Loucy (cell line): ENCODE measurements around the gene TGFB3.

Experiments used
- H2AFZ ChIP-seq: fragments of 200-600 bp; sonication (generic); 2 replicates; pipeline ENCODE4 v1.6.0; 2016; ENCODE audit warnings: antibody characterized with exemption, mild to moderate bottlenecking, low read length, moderate library complexity
- H3F3A ChIP-seq: fragments of 200-600 bp; 2 replicates; pipeline ENCODE4 v1.6.0; 2016; ENCODE audit warnings: antibody characterized with exemption, low read depth, mild to moderate bottlenecking
- H3K27me3 ChIP-seq: fragments of 200-600 bp; sonication (generic); 2 replicates; pipeline ENCODE4 v1.6.1; 2014; ENCODE audit warnings: low read length, mild to moderate bottlenecking; ENCODE audit not compliant: insufficient read depth, poor library complexity, severe bottlenecking
- H3K36me3 ChIP-seq: fragments of 200-600 bp; sonication (generic); 2 replicates; pipeline ENCODE4 v1.6.1; 2016; ENCODE audit warnings: low read length; ENCODE audit not compliant: insufficient read depth
- H3K4me1 ChIP-seq: fragments of 200-600 bp; sonication (generic); 2 replicates; pipeline ENCODE4 v1.5.1; 2014; ENCODE audit warnings: low read length, mild to moderate bottlenecking; ENCODE audit not compliant: insufficient read depth, poor library complexity, severe bottlenecking
- H3K4me2 ChIP-seq: fragments of 200-600 bp; sonication (generic); 2 replicates; pipeline ENCODE4 v1.6.0; 2014; ENCODE audit warnings: antibody characterized with exemption, low read length, low read depth, mild to moderate bottlenecking; ENCODE audit not compliant: poor library complexity, severe bottlenecking
- H3K4me3 ChIP-seq: fragments of 200-600 bp; sonication (generic); 2 replicates; pipeline ENCODE4 v1.5.1; 2014; ENCODE audit warnings: low read length, mild to moderate bottlenecking, mixed read lengths; ENCODE audit not compliant: poor library complexity, severe bottlenecking
- H3K79me2 ChIP-seq: fragments of 200-600 bp; sonication (generic); 2 replicates; pipeline ENCODE4 v1.6.1; 2014; ENCODE audit warnings: low read length; ENCODE audit not compliant: insufficient read depth
- H3K9ac ChIP-seq: fragments of 200-600 bp; sonication (generic); 2 replicates; pipeline ENCODE4 v1.6.0; 2014; ENCODE audit warnings: mild to moderate bottlenecking, low read depth, low read length, moderate library complexity; ENCODE audit not compliant: poor library complexity, severe bottlenecking
- H3K9me2 ChIP-seq: fragments of 200-600 bp; sonication (generic); replicated peaks from 2 replicates; pipeline ENCODE4 v1.6.1; 2016; ENCODE audit warnings: low read depth, low read length, mixed read lengths
- H3K9me3 ChIP-seq: fragments of 200-600 bp; sonication (generic); 2 replicates; pipeline ENCODE4 v1.6.1; 2014; ENCODE audit warnings: mild to moderate bottlenecking, antibody characterized with exemption, low read length, low read depth; ENCODE audit not compliant: insufficient read depth
- H4K20me1 ChIP-seq: fragments of 200-600 bp; sonication (generic); 2 replicates; pipeline ENCODE4 v1.6.0; 2014; ENCODE audit warnings: antibody characterized with exemption, low read length, mild to moderate bottlenecking; ENCODE audit not compliant: insufficient read depth, poor library complexity, severe bottlenecking
- CTCF ChIP-seq: fragments of 200-600 bp; sonication (generic); conservative IDR thresholded peaks from 2 replicates; pipeline ENCODE4 v1.5.1; 2014; ENCODE audit warnings: mild to moderate bottlenecking, antibody characterized with exemption, low read length
- EZH2phosphoT487 ChIP-seq: fragments of 200-600 bp; IDR thresholded peaks from 2 replicates; pipeline ENCODE4 v1.6.1; 2018; ENCODE audit warnings: antibody characterized with exemption, mild to moderate bottlenecking, moderate library complexity, borderline replicate concordance

TGFB3 gene

GRCh38 chr14:75960231-75960630 is 21.6 kb downstream of the TGFB3 start:
- TF ChIP-seq CTCF (no peak), EZH2phosphoT487 (no peak)

GRCh38 chr14:75959031-75959430 is 22.8 kb downstream of the TGFB3 start:
- H3K9me3 ChIP-seq = no peaks in the 10 kb centered on the region
- no peak overlapping the region for H3K4me3 ChIP-seq
- H3K36me3 ChIP-seq = peaks cover 3% of the 10 kb centered on the region; the same call in 1 of the 2 replicates
- TF ChIP-seq CTCF (no peak), EZH2phosphoT487 (no peak)
- H3K9ac ChIP-seq = no peak overlapping the region
- H3K4me2 ChIP-seq = no peak overlapping the region
- H3F3A ChIP-seq = no peaks in the 10 kb centered on the region
- H3K4me1 ChIP-seq = no peaks in the 10 kb centered on the region
- no peaks in the 10 kb centered on the region for H3K79me2 ChIP-seq
- no peak overlapping the region for H2AFZ ChIP-seq
- H3K9me2 ChIP-seq = no peaks in the 10 kb centered on the region
- no peaks in the 10 kb centered on the region for H3K27me3 ChIP-seq
- H4K20me1 ChIP-seq = no peaks in the 10 kb centered on the region

More at GRCh38 chr14:75960231-75960630, 21.6 kb downstream of the TGFB3 start:
- Histone ChIP-seq H2AFZ (no peak overlapping the region), H3F3A (no peaks in the 10 kb centered on the region), H3K4me2 (no peak overlapping the region), H3K4me3 (no peak overlapping the region), H3K79me2 (no peaks in the 10 kb centered on the region), H3K9me3 (no peaks in the 10 kb centered on the region), H3K4me1 (no peaks in the 10 kb centered on the region), H3K27me3 (no peaks in the 10 kb centered on the region), H4K20me1 (no peaks in the 10 kb centered on the region), H3K36me3 (no peaks in the 10 kb centered on the region), H3K9ac (no peak overlapping the region), H3K9me2 (no peaks in the 10 kb centered on the region)

GRCh38 chr14:75952489-75952888 is 29.3 kb downstream of the TGFB3 start:
- Histone ChIP-seq H3K9ac (no peak overlapping the region), H3K4me3 (no peak overlapping the region), H3K9me2 (no peaks in the 10 kb centered on the region), H2AFZ (no peak overlapping the region), H3K36me3 (peaks cover 3% of the 10 kb centered on the region; the same call in 1 of the 2 replicates), H3K4me2 (no peak overlapping the region), H4K20me1 (no peaks in the 10 kb centered on the region), H3K79me2 (no peaks in the 10 kb centered on the region), H3K9me3 (no peaks in the 10 kb centered on the region), H3K4me1 (no peaks in the 10 kb centered on the region), H3F3A (no peaks in the 10 kb centered on the region), H3K27me3 (no peaks in the 10 kb centered on the region)
- no peak for TF ChIP-seq CTCF
- no peak for TF ChIP-seq EZH2phosphoT487
